Activated naive CD4-positive, alpha-beta T cell (primary cell): ENCODE results near the gene PDCD11.
"Not testable (repeated sequence)": the region's sequence is repeated elsewhere in the genome, so short reads cannot be mapped to it uniquely, and the experiment has no call there.

Experiments
- DNase-seq, 4 experiments: peaks; one replicate each; lab custom pipeline; 2025; lab: John Stamatoyannopoulos, UW

PDCD11 gene

GRCh38 chr10:103396067-103396788 lies at the start of gene PDCD11, which contains the start of gene ATP5MK:
TSS of gene PDCD11 (plus strand) at chr10:103396626. CDS start at chr10:103398427, 1,801 bp downstream.
TSS of gene ATP5MK (minus strand) at chr10:103396475. CDS start at chr10:103392457, 4,018 bp downstream.
- peak; percentile 83 to 90 (median 88) for DNase-seq

GRCh38 chr10:103350175-103350516 lies 46.3 kb upstream of the PDCD11 start:
- no peak for DNase-seq

GRCh38 chr10:103350517-103351260 lies 45.7 kb upstream of the PDCD11 start, which contains the start of gene PCGF6:
TSS of gene PCGF6 (minus strand) at chr10:103351140. CDS start at chr10:103351066, 74 bp downstream.
- peak; percentile 24 to 56 (median 38) for DNase-seq

- no peak for DNase-seq
These were observed 43.1 kb upstream of the PDCD11 start for GRCh38 chr10:103353281-103353680.

GRCh38 chr10:103354567-103354966 lies 41.9 kb upstream of the PDCD11 start:
- not testable (repeated sequence) for DNase-seq

GRCh38 chr10:103355906-103356599 lies 40.4 kb upstream of the PDCD11 start:
- DNase-seq, result no peak

- not testable (repeated sequence) for DNase-seq
These were observed 36.9 kb upstream of the PDCD11 start for GRCh38 chr10:103359493-103359892.

GRCh38 chr10:103360791-103361190 lies 35.6 kb upstream of the PDCD11 start:
- DNase-seq, result not testable (repeated sequence)

GRCh38 chr10:103367379-103367781 lies 29.0 kb upstream of the PDCD11 start:
- no peak for DNase-seq

- DNase-seq, result peak; percentile 56 to 82 (median 73)
These were observed 28.5 kb upstream of the PDCD11 start, which contains the start of gene TAF5 for GRCh38 chr10:103367782-103368518. TSS of gene TAF5 (plus strand) at chr10:103367976. CDS start at chr10:103367990, 14 bp downstream.

GRCh38 chr10:103373544-103373943 lies 22.9 kb upstream of the PDCD11 start:
- DNase-seq, result no peak

GRCh38 chr10:103374263-103374662 lies 22.2 kb upstream of the PDCD11 start:
- DNase-seq, result no peak

- no peak for DNase-seq
These were observed 13.7 kb upstream of the PDCD11 start for GRCh38 chr10:103382769-103383168.

GRCh38 chr10:103394180-103394579 lies 2.2 kb upstream of the PDCD11 start:
- no peak for DNase-seq

GRCh38 chr10:103395754-103396066 lies 716 bp upstream of the PDCD11 start:
- DNase-seq, result no peak

- no peak for DNase-seq
These were observed 312 bp downstream of the PDCD11 start for GRCh38 chr10:103396789-103397087.

GRCh38 chr10:103397191-103397825 lies 882 bp downstream of the PDCD11 start:
- no peak for DNase-seq

- no peak for DNase-seq
These were observed 17.1 kb downstream of the PDCD11 start for GRCh38 chr10:103413564-103413963.

- no peak for DNase-seq
These were observed 19.2 kb downstream of the PDCD11 start for GRCh38 chr10:103415581-103415980.

GRCh38 chr10:103416436-103417147 lies 20.2 kb downstream of the PDCD11 start:
- DNase-seq, result peak in 2 of 4 experiments; percentile 26 to 41

GRCh38 chr10:103417148-103417469 lies 20.7 kb downstream of the PDCD11 start:
- DNase-seq, result not testable (repeated sequence)
